Measurements from ENCODE around the gene MCC.

DNA sequence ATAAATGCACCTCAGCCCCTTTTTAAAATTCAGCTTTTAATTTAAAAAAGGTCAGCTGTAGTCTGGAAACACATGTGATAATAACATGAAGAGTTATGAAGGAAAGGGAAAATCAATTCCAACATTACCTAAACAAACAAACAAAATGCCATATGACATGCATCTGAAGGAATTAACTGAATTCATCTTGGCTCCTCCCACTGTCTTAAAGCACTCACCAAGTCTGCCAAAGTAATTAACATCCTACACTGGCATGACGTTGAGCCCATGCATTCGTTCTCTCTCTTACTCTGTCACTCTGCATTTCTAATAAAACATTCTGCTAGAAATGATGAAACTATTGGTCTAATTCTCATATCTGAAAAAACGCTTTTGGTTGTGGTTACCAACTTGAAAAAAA lies 91.2 kb downstream of the MCC start:
- TF ChIP-seq, protein P1, sequence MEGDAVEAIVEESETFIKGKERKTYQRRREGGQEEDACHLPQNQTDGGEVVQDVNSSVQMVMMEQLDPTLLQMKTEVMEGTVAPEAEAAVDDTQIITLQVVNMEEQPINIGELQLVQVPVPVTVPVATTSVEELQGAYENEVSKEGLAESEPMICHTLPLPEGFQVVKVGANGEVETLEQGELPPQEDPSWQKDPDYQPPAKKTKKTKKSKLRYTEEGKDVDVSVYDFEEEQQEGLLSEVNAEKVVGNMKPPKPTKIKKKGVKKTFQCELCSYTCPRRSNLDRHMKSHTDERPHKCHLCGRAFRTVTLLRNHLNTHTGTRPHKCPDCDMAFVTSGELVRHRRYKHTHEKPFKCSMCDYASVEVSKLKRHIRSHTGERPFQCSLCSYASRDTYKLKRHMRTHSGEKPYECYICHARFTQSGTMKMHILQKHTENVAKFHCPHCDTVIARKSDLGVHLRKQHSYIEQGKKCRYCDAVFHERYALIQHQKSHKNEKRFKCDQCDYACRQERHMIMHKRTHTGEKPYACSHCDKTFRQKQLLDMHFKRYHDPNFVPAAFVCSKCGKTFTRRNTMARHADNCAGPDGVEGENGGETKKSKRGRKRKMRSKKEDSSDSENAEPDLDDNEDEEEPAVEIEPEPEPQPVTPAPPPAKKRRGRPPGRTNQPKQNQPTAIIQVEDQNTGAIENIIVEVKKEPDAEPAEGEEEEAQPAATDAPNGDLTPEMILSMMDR (IDR thresholded peaks at IDR 0.05): no peak
- no peak for TF ChIP-seq POLR2A (IDR thresholded peaks at IDR 0.05)
